GM12892 (cell line): ENCODE data around the gene LRIT3.

Source experiments
- POLR2A ChIP-seq: IDR thresholded peaks from 2 replicates; pipeline ENCODE4 v1.6.1; 2011; ENCODE audit warnings: low read depth, low read length, control low read depth
- POLR2AphosphoS5 ChIP-seq: IDR thresholded peaks from 2 replicates; pipeline ENCODE4 v1.6.1; 2011; ENCODE audit warnings: low read depth, low read length, control low read depth
- TAF1 ChIP-seq: IDR thresholded peaks from 2 replicates; pipeline ENCODE4 v1.6.1; 2011; ENCODE audit warnings: low read depth, mild to moderate bottlenecking, control low read depth, low read length, borderline replicate concordance

- TF ChIP-seq POLR2AphosphoS5 (no peak), POLR2A (no peak), TAF1 (no peak)
These were observed 31.9 kb downstream of the LRIT3 start for GRCh38 chr4:109879636-109880314.
